ENCODE measurements around the gene MTG1. TPM values are rescaled to one million over a fixed set of nuclear protein-coding genes. Genes with fewer than 3 reads are reported as not detected.

Gene MTG1
- total RNA-seq, 4 donors from 2014 or later: 14.8 to 29.7 (median 23.1) TPM

- TF ChIP-seq CTCF (IDR thresholded peaks at IDR 0.05; ENCODE audit: low read depth): no peak
Observed at GRCh38 chr10:133458710-133459453, 64.9 kb downstream of the MTG1 start.

- no peak for TF ChIP-seq CTCF (IDR thresholded peaks at IDR 0.05; ENCODE audit: low read depth)
Observed at GRCh38 chr10:133459454-133460207, 65.7 kb downstream of the MTG1 start.

GRCh38 chr10:133460208-133460769 is 66.3 kb downstream of the MTG1 start:
- no peak for TF ChIP-seq CTCF (IDR thresholded peaks at IDR 0.05; ENCODE audit: low read depth)

- TF ChIP-seq CTCF (IDR thresholded peaks at IDR 0.05; ENCODE audit: low read depth): no peak
Observed at GRCh38 chr10:133461027-133461426, 67.1 kb downstream of the MTG1 start.

- no peak for TF ChIP-seq CTCF (IDR thresholded peaks at IDR 0.05; ENCODE audit: low read depth)
Observed at GRCh38 chr10:133461841-133462240, 67.9 kb downstream of the MTG1 start.

GRCh38 chr10:133462512-133463305 is 68.8 kb downstream of the MTG1 start:
- no peak for TF ChIP-seq CTCF (IDR thresholded peaks at IDR 0.05; ENCODE audit: low read depth)
